ENCODE measurements around the gene TBX18.

TBX18 gene

DNA sequence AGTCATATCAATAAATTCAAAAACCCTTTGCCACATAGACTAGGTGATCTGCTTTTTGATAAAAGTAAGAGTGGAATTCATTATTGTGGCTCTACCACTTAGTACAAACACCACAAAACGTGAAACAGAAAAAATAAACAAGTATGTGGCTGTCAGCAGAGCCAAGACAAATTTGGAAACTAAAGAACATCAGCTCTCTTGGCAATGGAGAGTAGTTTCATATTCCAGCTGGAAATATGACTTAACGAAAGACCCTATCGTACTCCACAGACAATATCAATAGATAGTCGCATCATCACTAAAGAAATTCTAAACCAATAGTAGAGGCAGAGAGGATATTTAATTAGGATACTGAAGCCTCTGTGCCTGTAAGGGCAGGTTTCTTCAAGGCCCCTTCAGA, 20.8 kb downstream of the TBX18 start:
- no peak for DNase-seq

GRCh38 chr6:84740385-84740784, 24.0 kb downstream of the TBX18 start:
- DNase-seq: no peak

DNA sequence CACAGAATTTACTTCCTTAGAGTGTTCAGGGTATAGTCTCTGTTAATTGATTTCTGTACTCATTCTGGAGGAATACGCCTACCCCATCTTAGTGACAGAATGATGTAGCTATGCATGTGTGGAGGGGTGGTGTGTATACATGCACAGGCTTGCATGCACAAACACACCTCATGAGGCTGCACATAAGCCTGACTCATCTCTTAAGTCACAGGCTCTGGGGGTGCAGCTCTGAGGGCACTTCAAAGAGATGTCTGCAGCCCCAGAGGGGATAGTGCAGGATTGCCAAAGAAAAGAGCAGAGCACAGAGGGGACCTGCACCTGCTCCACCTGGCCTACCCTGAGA, 24.6 kb downstream of the TBX18 start:
- DNase-seq: no peak

DNA sequence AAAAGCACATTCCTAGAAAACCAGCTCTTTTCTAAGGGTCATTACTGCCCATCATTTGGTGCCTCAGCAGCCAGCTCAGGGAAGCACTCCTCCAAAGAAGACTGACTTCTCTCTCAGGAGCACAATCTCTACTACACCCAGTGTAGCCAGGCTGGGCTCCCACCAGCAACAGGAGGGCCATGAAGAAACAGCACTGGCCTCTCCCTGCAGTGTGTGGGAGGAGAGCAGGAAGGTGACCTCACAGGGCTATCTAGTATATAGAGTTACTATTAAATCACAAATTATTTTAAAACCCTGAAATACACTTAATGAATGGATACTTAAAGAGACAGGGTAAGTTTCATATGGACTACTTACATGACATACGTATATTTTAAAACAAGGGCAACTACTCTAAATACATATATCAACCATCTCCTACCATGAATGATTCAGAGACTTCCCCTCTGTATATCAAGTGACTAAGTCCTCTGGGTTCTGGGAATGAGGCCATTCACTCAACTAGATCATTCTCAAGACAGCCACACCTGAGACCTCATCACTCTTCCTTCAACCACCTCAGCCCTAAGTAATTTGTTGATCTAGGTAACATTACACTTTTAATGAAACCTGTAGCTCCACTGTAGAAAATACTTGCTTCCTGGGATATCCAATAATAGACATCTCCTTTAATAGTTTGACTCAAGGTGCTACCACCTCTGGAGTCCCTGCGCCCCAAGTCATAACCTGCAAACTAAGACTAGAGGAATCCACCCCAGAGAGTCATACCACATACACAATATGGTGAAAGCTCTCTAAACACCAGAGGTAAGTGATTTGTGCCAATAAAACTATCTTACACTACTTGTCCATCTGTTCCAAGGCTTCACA, 25.2 kb downstream of the TBX18 start:
- DNase-seq: no peak

DNA sequence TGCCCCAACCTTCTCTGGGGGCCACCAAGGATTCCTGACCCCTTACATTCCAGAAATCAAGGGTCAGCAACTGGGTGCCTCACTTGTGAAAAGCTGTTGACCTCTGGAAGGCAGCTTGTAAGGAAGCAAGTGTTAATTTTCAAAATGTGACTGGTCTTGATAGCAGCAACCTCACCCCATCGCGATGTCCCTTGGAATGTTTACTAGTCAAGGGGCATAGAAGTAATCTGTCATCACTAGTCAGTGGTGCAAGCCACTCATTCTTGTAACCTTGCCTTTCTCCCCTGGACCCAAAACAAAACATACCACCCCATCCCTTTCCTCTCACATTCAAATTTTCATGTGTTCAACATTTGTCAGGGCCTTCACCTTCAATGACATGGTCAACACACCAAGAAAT, 30.5 kb downstream of the TBX18 start:
- DNase-seq: no peak

- DNase-seq: no peak
Observed at GRCh38 chr6:84731901-84732300, 32.5 kb downstream of the TBX18 start.

GRCh38 chr6:84731401-84731800, 33.0 kb downstream of the TBX18 start:
- DNase-seq: no peak

DNA sequence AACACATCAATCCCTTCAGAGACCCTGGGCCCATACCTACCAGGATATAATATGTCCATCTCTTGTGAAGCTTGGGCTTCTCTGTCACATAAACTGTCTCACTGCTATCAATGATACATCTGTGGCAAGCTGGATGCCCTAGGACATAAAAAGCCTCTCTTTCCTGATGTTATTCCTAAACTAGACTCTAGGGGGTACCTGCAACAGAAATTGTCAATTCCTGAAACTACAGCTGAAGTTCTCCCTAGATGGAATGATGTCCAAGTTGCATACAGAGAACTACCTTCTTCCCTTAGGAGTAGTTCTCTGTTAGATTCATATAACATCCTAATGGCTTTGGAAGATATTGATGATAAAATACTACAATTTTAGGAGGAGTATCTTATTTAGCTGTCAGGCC, 35.8 kb downstream of the TBX18 start:
- peak in 1 of 2 experiments; percentile 40 for DNase-seq

- no peak for DNase-seq
Observed at GRCh38 chr6:84719152-84719551, 45.2 kb downstream of the TBX18 start.

DNA sequence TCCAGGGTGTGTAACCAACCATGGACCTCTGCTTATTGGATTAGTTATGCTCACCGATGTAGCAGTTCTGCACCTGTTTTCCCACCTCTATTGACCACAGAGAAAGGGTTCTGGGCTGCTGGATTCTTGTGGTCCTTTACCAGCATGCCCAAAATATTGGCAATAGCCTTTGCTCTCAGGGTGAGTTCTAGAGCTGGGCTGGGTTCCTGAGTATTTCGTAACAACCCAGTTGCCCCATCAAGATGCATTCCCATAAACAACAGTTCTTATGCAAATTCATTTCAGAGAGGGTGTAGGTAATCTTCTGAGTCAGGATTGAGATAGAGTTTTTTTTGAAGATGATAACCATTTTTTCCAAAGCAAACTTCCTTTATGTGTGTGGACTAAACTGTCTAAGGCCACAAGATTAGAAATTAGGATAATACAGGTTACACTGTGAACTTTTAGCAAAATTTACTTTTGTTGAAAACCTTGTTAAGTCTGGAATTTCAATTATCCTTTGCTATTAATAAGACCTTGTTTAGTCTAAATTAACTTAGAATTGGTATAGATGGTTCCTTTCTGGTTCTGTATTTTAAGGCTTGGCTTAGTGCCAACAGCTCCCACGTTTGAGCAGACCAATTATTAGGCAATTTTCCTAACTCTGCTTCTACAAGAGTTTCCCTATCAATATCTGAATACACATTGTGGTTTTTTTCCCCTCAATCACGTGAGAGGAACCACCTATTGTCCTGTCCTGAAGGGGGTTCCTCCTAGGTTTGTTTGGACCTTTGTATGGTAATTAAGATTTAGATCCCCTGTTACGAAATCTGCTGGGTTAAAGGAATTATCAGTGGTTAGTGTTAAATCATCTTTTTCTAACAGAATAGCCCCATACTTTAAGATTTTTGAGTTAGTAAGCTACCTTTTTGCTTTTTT, 46.1 kb downstream of the TBX18 start:
- no peak for DNase-seq

DNA sequence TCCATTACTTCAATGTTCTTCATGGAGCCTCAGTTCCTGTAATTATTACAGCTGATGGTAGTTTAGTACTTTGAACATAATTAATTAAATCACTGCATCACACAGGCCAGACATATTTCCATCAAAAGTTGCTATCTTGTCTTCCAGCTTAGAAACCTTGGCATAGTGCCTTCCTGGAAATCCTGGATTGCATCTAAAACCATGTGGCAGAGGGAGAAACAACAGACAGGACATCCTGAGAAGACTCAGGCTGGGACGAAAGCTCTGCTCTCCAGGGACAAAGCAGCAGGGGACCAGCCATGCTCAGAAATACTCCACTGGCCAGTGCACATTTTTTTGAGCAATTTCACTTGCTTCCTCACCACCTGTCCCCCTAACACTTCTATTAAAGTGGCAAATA, 55.3 kb downstream of the TBX18 start:
- no peak for DNase-seq

GRCh38 chr6:84707171-84707570, 57.2 kb downstream of the TBX18 start:
- DNase-seq: no peak

GRCh38 chr6:84696166-84696565, 68.2 kb downstream of the TBX18 start:
- no peak for DNase-seq

- no peak for DNase-seq
Observed at GRCh38 chr6:84691978-84692623, 72.3 kb downstream of the TBX18 start.

GRCh38 chr6:84688141-84688873, 76.1 kb downstream of the TBX18 start:
- no peak for DNase-seq

DNA sequence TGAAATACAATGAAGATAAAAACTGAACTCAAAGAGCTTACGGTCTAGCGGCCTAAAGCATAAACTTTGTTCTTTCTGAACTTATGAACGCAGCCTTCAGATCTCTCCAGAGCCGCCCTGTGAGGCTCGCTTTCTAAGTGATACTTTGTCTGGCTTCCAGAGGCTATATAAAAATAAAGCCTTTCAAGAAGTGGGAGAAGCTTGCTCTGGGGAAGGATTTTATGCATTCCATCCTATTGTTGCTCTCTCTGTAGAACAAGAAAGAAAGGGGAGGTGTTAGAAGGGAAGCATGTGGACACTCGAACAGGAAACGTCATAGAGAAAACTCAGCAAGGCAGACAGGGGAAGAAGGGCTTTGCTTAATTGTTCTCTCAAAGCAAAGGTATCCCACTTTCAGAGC, 77.0 kb downstream of the TBX18 start:
- no peak for DNase-seq

- peak; percentile 4 to 50 for DNase-seq
Observed at GRCh38 chr6:84685983-84686584, 78.3 kb downstream of the TBX18 start.

GRCh38 chr6:84681693-84682326, 82.6 kb downstream of the TBX18 start:
- no peak for DNase-seq

DNA sequence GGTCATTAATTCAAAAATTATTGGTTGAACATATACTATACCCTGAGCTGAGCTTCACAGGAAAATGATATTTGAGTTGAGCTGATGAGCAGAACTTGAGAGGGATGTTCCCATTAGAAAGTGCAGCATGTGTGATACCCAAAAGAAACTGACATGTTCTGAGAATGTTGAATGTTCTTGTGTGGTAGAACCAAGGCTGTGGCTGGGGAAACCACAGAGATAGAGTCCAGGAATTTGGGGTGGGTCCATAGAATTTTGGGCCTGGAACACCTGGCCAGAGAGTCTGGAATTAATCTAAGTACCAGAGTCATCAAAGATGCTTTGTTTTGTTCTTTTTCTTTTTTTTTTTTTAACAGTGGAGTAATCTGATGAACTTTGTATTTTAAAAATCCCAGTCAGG, 88.7 kb downstream of the TBX18 start:
- DNase-seq: no peak

DNA sequence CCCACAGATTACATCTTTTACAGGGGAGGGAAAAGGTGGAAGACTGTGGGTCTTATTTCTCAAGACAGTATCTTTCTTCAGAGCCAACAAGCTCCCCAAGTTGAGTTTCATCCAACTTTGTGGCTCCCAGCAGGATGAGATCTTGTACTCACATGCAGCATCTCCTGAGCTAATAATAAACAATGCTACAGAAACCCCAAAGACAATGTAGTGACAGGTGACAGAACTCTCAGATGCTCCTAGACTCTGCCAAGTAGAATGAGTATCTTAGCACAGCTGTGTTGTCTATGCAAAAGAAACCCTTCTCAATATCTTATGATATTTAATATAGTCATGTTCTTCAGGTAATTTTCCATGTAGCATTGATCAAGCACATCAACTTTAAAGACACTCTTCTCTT, 90.0 kb downstream of the TBX18 start:
- DNase-seq: no peak

GRCh38 chr6:84671183-84671582, 93.2 kb downstream of the TBX18 start:
- DNase-seq: no peak

DNA sequence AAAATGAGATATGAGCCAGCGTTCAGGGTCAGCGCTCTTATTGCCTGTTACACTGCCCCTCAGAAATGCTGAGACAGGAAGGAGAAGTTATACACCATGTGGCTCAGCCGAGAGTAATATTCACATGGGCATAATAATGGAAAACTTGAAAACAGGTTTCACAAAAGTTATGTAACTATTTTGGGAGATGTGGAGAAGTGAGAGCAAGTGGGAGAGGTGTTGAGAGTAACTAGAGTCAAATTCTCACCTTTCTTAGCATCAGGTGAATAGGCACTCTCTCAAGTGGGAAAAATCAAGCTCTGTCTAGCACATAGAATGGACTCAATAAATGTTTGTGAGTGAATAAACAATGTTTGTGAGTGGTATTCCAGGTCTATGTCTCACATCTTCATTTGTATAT, 94.5 kb downstream of the TBX18 start:
- DNase-seq: no peak
